Measurements from ENCODE around the gene ZNF579.

DNA sequence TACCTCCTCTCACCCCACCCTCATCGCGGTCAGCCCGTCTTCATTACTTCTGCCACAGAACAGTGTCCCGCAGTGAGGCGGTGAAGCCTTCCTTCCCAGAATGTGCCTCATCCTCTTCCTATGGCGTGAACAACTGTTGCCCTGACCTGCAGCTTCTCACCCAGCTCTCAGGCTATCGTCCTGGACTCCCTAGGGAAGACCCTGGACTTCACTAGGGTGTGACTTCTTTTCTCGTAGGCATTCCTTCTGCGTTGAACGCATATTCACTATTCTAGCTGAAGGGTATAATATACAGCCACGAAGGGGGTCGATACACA is 25.8 kb upstream of the ZNF579 start:
- TF ChIP-seq, protein P1, sequence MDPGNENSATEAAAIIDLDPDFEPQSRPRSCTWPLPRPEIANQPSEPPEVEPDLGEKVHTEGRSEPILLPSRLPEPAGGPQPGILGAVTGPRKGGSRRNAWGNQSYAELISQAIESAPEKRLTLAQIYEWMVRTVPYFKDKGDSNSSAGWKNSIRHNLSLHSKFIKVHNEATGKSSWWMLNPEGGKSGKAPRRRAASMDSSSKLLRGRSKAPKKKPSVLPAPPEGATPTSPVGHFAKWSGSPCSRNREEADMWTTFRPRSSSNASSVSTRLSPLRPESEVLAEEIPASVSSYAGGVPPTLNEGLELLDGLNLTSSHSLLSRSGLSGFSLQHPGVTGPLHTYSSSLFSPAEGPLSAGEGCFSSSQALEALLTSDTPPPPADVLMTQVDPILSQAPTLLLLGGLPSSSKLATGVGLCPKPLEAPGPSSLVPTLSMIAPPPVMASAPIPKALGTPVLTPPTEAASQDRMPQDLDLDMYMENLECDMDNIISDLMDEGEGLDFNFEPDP (CRISPR knock-in tag; conservative IDR thresholded peaks at IDR 0.05): no peak
- TF ChIP-seq, protein P2, sequence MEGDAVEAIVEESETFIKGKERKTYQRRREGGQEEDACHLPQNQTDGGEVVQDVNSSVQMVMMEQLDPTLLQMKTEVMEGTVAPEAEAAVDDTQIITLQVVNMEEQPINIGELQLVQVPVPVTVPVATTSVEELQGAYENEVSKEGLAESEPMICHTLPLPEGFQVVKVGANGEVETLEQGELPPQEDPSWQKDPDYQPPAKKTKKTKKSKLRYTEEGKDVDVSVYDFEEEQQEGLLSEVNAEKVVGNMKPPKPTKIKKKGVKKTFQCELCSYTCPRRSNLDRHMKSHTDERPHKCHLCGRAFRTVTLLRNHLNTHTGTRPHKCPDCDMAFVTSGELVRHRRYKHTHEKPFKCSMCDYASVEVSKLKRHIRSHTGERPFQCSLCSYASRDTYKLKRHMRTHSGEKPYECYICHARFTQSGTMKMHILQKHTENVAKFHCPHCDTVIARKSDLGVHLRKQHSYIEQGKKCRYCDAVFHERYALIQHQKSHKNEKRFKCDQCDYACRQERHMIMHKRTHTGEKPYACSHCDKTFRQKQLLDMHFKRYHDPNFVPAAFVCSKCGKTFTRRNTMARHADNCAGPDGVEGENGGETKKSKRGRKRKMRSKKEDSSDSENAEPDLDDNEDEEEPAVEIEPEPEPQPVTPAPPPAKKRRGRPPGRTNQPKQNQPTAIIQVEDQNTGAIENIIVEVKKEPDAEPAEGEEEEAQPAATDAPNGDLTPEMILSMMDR (CRISPR knock-in tag; IDR thresholded peaks at IDR 0.05): no peak
- TF ChIP-seq PHB2 (IDR thresholded peaks at IDR 0.05; ENCODE audit: partially characterized antibody): no peak
- no peak for TF ChIP-seq ZBTB1 (CRISPR knock-in tag; IDR thresholded peaks at IDR 0.05; ENCODE audit: borderline replicate concordance)
- no peak for TF ChIP-seq U2AF1 (optimal IDR thresholded peaks at IDR 0.05; ENCODE audit: low read depth, low read length)
- no peak for TF ChIP-seq SIN3A (IDR thresholded peaks at IDR 0.05; ENCODE audit: borderline replicate concordance, low read depth, low read length)
